Caco-2 (cell line): ENCODE results near the gene NLRP12. TPM values are rescaled to one million over a fixed set of nuclear protein-coding genes. Genes with fewer than 3 reads are reported as not detected.
A peak's percentile ranks its signal among the peaks of the same experiment; 100 is the strongest.
"Not testable (repeated sequence)": the region's sequence is repeated elsewhere in the genome, so short reads cannot be mapped to it uniquely, and the experiment has no call there.

Experiments used
- BruUV-seq: library from RNA; stranded (reverse); fragments of 400-500 nt; replicated peaks from 2 replicates; lab custom pipeline; 2021; lab: Mats Ljungman, UMichigan
- CTCF ChIA-PET: fragments of 300-600 bp; sonication (Branson Sonifier 250); formaldehyde crosslinking; loops from one replicate; lab custom pipeline; 2022; ENCODE audit warnings: antibody characterized with exemption; lab: Charles Lee
- POLR2A ChIA-PET: fragments of 300-600 bp; sonication (Branson Sonifier 250); formaldehyde crosslinking; loops from one replicate; lab custom pipeline; 2022; ENCODE audit warnings: antibody characterized with exemption; lab: Charles Lee
- DNase-seq, 2 experiments: peaks; one replicate each; pipeline versions ENCODE4 v3.0.0 to v3.0.0-alpha.2; 2020 to 2022
- H3K27me3 ChIP-seq: replicated peaks from 2 replicates; pipeline ENCODE4 v1.6.0; 2011; ENCODE audit warnings: low read length; ENCODE audit not compliant: control insufficient read depth, insufficient read depth
- H3K36me3 ChIP-seq: 2 replicates; pipeline ENCODE4 v1.5.1; 2011; ENCODE audit warnings: low read length; ENCODE audit not compliant: control insufficient read depth, insufficient read depth
- H3K4me1 ChIP-seq: fragments of 250-450 bp; sonication (Bioruptor Pico); 2 replicates; pipeline ENCODE4 v1.5.1; 2020; ENCODE audit warnings: mild to moderate bottlenecking
- H3K4me3 ChIP-seq: 2 replicates; pipeline ENCODE4 v1.5.1; 2011; ENCODE audit warnings: low read depth, mild to moderate bottlenecking, control low read depth, low read length
- H3K9me3 ChIP-seq: fragments of 250-450 bp; sonication (Bioruptor Pico); 2 replicates; pipeline ENCODE4 v1.5.1; 2020; ENCODE audit warnings: mild to moderate bottlenecking, moderate library complexity
- H3K27ac Mint-ChIP-seq: one replicate; pipeline ENCODE4 v1.8.0; 2022; ENCODE audit warnings: mixed read lengths; ENCODE audit not compliant: unreplicated experiment
- H3K27me3 Mint-ChIP-seq: one replicate; pipeline ENCODE4 v1.8.0; 2022; ENCODE audit warnings: mixed read lengths; ENCODE audit not compliant: insufficient read depth, unreplicated experiment
- H3K36me3 Mint-ChIP-seq: one replicate; pipeline ENCODE4 v1.8.0; 2022; ENCODE audit warnings: mild to moderate bottlenecking, mixed read lengths; ENCODE audit not compliant: insufficient read depth, unreplicated experiment
- H3K4me1 Mint-ChIP-seq: one replicate; pipeline ENCODE4 v1.8.0; 2022; ENCODE audit warnings: low read depth, mixed read lengths; ENCODE audit not compliant: unreplicated experiment
- H3K4me3 Mint-ChIP-seq: one replicate; pipeline ENCODE4 v1.8.0; 2022; ENCODE audit warnings: mild to moderate bottlenecking, moderate library complexity, mixed read lengths; ENCODE audit not compliant: unreplicated experiment
- H3K9me3 Mint-ChIP-seq: one replicate; pipeline ENCODE4 v1.8.0; 2022; ENCODE audit warnings: mixed read lengths; ENCODE audit not compliant: unreplicated experiment
- intact Hi-C: fragments of 100-400 bp; cut with micrococcal nuclease; formaldehyde crosslinking; loops from one replicate; pipeline ENCODE4 v1.10.0; 2022; ENCODE audit not compliant: unreplicated experiment
- total RNA-seq: library from RNA; stranded (reverse); gene quantifications from 2 replicates; pipeline ENCODE4 v1.2.3, GENCODE V29; 2022
- TF ChIP-seq, protein P1 (sequence below), 2 experiments: fragments of 200-600 bp in 1 of 2; IDR thresholded peaks; 1 replicate in 1 of 2; 2 replicates in 1 of 2; pipeline versions ENCODE4 v1.5.1 to v1.8.0; 2011 to 2022; ENCODE audit warnings: antibody characterized with exemption in 1 of 2, control low read depth in 1 of 2, inconsistent platforms in 1 of 2, low read depth in 1 of 2, low read length in 1 of 2, mild to moderate bottlenecking in 1 of 2, moderate library complexity in 1 of 2; ENCODE audit not compliant: insufficient read depth in 1 of 2, severe bottlenecking in 1 of 2, unreplicated experiment in 1 of 2

NLRP12 gene
- total RNA-seq, 1 experiment from 2014 or later = not detected

DNA sequence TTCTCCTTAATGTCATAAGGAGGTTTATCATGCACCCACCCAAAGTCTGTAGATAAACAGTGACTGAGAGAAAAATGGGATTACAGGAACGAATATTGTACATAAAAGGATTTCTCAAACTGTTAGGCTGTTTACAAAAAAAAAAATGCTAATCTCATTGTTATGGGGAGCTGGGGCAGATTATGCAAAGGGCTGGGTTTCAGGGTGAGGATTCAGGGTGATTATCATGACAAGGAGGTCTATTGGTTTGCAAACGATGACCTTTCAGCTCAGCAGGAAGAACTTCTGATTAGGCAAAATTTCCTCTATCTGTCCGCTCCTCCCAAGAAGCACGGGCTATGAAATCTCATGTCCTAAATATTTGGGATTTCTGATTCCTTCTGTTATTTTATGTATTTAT, 41.4 kb downstream of the NLRP12 start:
- H3K36me3 ChIP-seq = no peaks in the 10 kb centered on the region
- H3K4me1 ChIP-seq = peaks cover 48% of the 10 kb centered on the region
- Mint-ChIP-seq H3K27me3 (peaks cover 4% of the 10 kb centered on the region), H3K4me1 (peaks cover 21% of the 10 kb centered on the region), H3K27ac (peak overlapping the region; percentile 53), H3K9me3 (no peaks in the 10 kb centered on the region), H3K4me3 (no peak overlapping the region), H3K36me3 (peaks cover 59% of the 10 kb centered on the region)
- CTCF ChIA-PET = no interaction called here
- intact Hi-C loops = no loop called here
- DNase-seq = no peak
- no peak overlapping the region for H3K4me3 ChIP-seq
- no peaks in the 10 kb centered on the region for H3K27me3 ChIP-seq
- no peaks in the 10 kb centered on the region for H3K9me3 ChIP-seq
- POLR2A ChIA-PET = no interaction called here
- BruUV-seq = no TSS peak
- TF ChIP-seq, protein P1, sequence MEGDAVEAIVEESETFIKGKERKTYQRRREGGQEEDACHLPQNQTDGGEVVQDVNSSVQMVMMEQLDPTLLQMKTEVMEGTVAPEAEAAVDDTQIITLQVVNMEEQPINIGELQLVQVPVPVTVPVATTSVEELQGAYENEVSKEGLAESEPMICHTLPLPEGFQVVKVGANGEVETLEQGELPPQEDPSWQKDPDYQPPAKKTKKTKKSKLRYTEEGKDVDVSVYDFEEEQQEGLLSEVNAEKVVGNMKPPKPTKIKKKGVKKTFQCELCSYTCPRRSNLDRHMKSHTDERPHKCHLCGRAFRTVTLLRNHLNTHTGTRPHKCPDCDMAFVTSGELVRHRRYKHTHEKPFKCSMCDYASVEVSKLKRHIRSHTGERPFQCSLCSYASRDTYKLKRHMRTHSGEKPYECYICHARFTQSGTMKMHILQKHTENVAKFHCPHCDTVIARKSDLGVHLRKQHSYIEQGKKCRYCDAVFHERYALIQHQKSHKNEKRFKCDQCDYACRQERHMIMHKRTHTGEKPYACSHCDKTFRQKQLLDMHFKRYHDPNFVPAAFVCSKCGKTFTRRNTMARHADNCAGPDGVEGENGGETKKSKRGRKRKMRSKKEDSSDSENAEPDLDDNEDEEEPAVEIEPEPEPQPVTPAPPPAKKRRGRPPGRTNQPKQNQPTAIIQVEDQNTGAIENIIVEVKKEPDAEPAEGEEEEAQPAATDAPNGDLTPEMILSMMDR (IDR thresholded peaks at IDR 0.05; ENCODE audit: insufficient read depth in 1 of 2, low read depth in 1 of 2, low read length in 1 of 2, severe bottlenecking in 1 of 2, unreplicated experiment in 1 of 2) = no peak

DNA sequence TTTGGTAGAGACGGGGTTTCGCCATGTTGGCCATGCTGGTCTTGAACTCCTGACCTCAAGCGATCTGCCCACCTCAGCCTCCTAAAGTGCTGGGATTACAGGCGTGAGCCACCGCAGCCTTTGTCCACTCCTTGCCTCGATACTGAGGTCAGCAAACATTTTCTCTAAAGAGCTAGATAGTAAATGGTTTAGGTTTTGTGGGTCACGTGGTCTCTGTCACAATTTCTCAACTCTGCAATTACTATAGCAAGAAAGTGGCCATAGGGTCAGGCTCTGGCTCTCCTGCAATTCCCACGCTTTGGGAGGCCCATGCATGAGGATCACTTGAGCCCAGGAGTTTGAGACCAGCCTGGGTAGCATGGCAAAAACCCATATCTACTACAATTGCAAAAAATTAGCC, 42.8 kb downstream of the NLRP12 start:
- H3K36me3 ChIP-seq, H3K4me3 ChIP-seq, BruUV-seq, H3K9me3 Mint-ChIP-seq, H3K9me3 ChIP-seq, DNase-seq, intact Hi-C loops, H3K27me3 ChIP-seq, H3K27me3 Mint-ChIP-seq: not testable (repeated sequence)
- Mint-ChIP-seq H3K4me1 (peaks cover 21% of the 10 kb centered on the region), H3K4me3 (peak overlapping the region; percentile 51), H3K36me3 (peaks cover 51% of the 10 kb centered on the region), H3K27ac (peak overlapping the region; percentile 58)
- POLR2A ChIA-PET = interaction anchor here (0.6 kb wide), 2 partner anchors 144 to 403 kb away, joined by 3 read pairs; no protein-coding TSS in a partner anchor
- CTCF ChIA-PET = interaction anchor here (0.6 to 1.1 kb wide), 3 partner anchors 9 to 143 kb away, joined by 3 to 5 read pairs (median 3); no protein-coding TSS in a partner anchor
- H3K4me1 ChIP-seq = peaks cover 46% of the 10 kb centered on the region

DNA sequence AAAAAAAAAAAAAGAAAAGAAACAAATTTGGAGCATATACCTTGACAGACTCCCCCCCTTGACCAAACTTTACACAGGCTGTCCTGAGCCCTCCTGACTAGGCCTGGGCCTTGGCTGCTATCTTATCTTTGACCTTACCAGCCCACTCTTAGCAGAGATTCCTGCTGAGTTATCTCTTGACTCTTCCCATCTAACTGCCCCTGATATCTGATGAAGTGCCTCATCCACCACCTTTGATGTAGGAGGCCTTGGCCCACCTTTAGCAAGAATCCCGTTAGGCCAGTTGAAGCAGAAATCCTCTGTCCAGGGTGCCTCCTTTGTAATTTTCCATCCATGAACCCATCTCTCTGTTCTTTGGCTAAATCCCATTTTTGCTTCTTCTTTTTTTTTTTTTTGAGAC, 43.6 kb downstream of the NLRP12 start:
- H3K4me3 Mint-ChIP-seq = peak overlapping the region; percentile 51
- no peaks in the 10 kb centered on the region for H3K27me3 Mint-ChIP-seq
- no peaks in the 10 kb centered on the region for H3K9me3 ChIP-seq
- intact Hi-C loops = no loop called here
- no peaks in the 10 kb centered on the region for H3K27me3 ChIP-seq
- H3K4me3 ChIP-seq = no peak overlapping the region
- ChIA-PET POLR2A (interaction anchor here (0.6 kb wide), 1 partner anchor 1626 kb away, joined by 3 read pairs; no protein-coding TSS in a partner anchor), CTCF (no interaction called here)
- peaks cover 19% of the 10 kb centered on the region for H3K4me1 Mint-ChIP-seq
- TF ChIP-seq, protein P1 (IDR thresholded peaks at IDR 0.05; ENCODE audit: insufficient read depth in 1 of 2, low read depth in 1 of 2, low read length in 1 of 2, severe bottlenecking in 1 of 2, unreplicated experiment in 1 of 2) = no peak
- BruUV-seq = no TSS peak
- H3K9me3 Mint-ChIP-seq = no peaks in the 10 kb centered on the region
- peak overlapping the region; percentile 58 for H3K27ac Mint-ChIP-seq
- H3K36me3 ChIP-seq = no peaks in the 10 kb centered on the region
- H3K36me3 Mint-ChIP-seq = peaks cover 43% of the 10 kb centered on the region
- DNase-seq = peak; percentile 85 to 92
- H3K4me1 ChIP-seq = peaks cover 46% of the 10 kb centered on the region
